Mesenchymal stem cell (in vitro differentiated cells and primary cell): ENCODE data around the gene TGFA.
"Not testable (repeated sequence)": the region's sequence is repeated elsewhere in the genome, so short reads cannot be mapped to it uniquely, and the experiment has no call there.

ENCODE experiments used
- DNase-seq: peaks from one replicate; pipeline ENCODE4 v3.0.0-alpha.2; 2013
- H2AFZ ChIP-seq: one replicate; pipeline ENCODE4 v1.6.1; 2013; ENCODE audit warnings: low read depth, mild to moderate bottlenecking, control low read depth, inconsistent platforms, low read length, moderate library complexity
- H2AK5ac ChIP-seq: 2 replicates; pipeline ENCODE4 v1.6.1; 2013; ENCODE audit warnings: low read length, moderate library complexity, mild to moderate bottlenecking, inconsistent platforms; ENCODE audit not compliant: severe bottlenecking
- H2BK120ac ChIP-seq: one replicate; pipeline ENCODE4 v1.6.1; 2013; ENCODE audit warnings: low read depth, mild to moderate bottlenecking, inconsistent platforms, low read length, moderate library complexity
- H2BK12ac ChIP-seq, 2 experiments: one replicate each; pipeline ENCODE4 v1.6.1; 2013; ENCODE audit warnings: inconsistent platforms in 2 of 2, low read length in 2 of 2, mild to moderate bottlenecking in 2 of 2, moderate library complexity in 2 of 2, control low read depth in 1 of 2
- H2BK15ac ChIP-seq: one replicate; pipeline ENCODE4 v1.6.1; 2013; ENCODE audit warnings: mild to moderate bottlenecking, low read depth, inconsistent platforms; ENCODE audit not compliant: poor library complexity, severe bottlenecking
- H2BK5ac ChIP-seq: 2 replicates; pipeline ENCODE4 v1.6.1; 2013; ENCODE audit warnings: low read depth, mild to moderate bottlenecking, low read length, control low read depth, inconsistent platforms; ENCODE audit not compliant: poor library complexity, severe bottlenecking
- H3K14ac ChIP-seq, 2 experiments: one replicate each; pipeline ENCODE4 v1.6.1; 2013; ENCODE audit warnings: inconsistent platforms in 2 of 2, low read length in 2 of 2, control low read depth in 1 of 2, mild to moderate bottlenecking in 1 of 2, moderate library complexity in 1 of 2
- H3K18ac ChIP-seq, 2 experiments: one replicate each; pipeline ENCODE4 v1.6.1; 2013; ENCODE audit warnings: inconsistent platforms in 2 of 2, low read length in 2 of 2, control low read depth in 1 of 2, low read depth in 1 of 2, mild to moderate bottlenecking in 1 of 2
- H3K23ac ChIP-seq, 2 experiments: one replicate each; pipeline ENCODE4 v1.6.1; 2013; ENCODE audit warnings: inconsistent platforms in 2 of 2, low read length in 2 of 2, mild to moderate bottlenecking in 2 of 2, moderate library complexity in 2 of 2, control low read depth in 1 of 2
- H3K27ac ChIP-seq: 2 replicates; pipeline ENCODE4 v1.5.1; 2013; ENCODE audit warnings: mild to moderate bottlenecking, moderate library complexity, low read length, control low read depth, inconsistent platforms; ENCODE audit not compliant: poor library complexity, severe bottlenecking
- H3K27me3 ChIP-seq, 2 experiments: 2 replicates each; pipeline versions ENCODE4 v1.6.1 to v1.7.0; 2013; ENCODE audit warnings: low read length in 2 of 2, mild to moderate bottlenecking in 2 of 2, moderate library complexity in 2 of 2, control low read depth in 1 of 2, inconsistent platforms in 1 of 2; ENCODE audit not compliant: control insufficient read depth in 1 of 2, insufficient read depth in 1 of 2
- H3K36me3 ChIP-seq, 2 experiments: 2 replicates each; pipeline versions ENCODE4 v1.6.1 to v1.7.0; 2013; ENCODE audit warnings: low read length in 2 of 2, control low read depth in 1 of 2, inconsistent platforms in 1 of 2, low read depth in 1 of 2, mild to moderate bottlenecking in 1 of 2; ENCODE audit not compliant: insufficient read depth in 2 of 2, control insufficient read depth in 1 of 2
- H3K4ac ChIP-seq, 2 experiments: one replicate each; pipeline ENCODE4 v1.6.1; 2013; ENCODE audit warnings: inconsistent platforms in 2 of 2, low read length in 2 of 2, mild to moderate bottlenecking in 2 of 2, moderate library complexity in 2 of 2, control low read depth in 1 of 2, low read depth in 1 of 2
- H3K4me1 ChIP-seq: 2 replicates; pipeline ENCODE4 v1.6.1; 2013; ENCODE audit warnings: low read depth, low read length, control low read depth; ENCODE audit not compliant: control insufficient read depth, insufficient read depth
- H3K4me2 ChIP-seq: 2 replicates; pipeline ENCODE4 v1.6.1; 2013; ENCODE audit warnings: low read length, mild to moderate bottlenecking, inconsistent platforms; ENCODE audit not compliant: poor library complexity, severe bottlenecking
- H3K4me3 ChIP-seq, 2 experiments: 2 replicates each; pipeline versions ENCODE4 v1.5.1 to v1.7.0; 2013; ENCODE audit warnings: low read length in 2 of 2, mild to moderate bottlenecking in 2 of 2, control low read depth in 1 of 2, low read depth in 1 of 2; ENCODE audit not compliant: insufficient read depth in 1 of 2
- H3K79me1 ChIP-seq: replicated peaks from 2 replicates; pipeline ENCODE4 v1.6.1; 2013; ENCODE audit warnings: mild to moderate bottlenecking, control low read depth, low read length, inconsistent platforms; ENCODE audit not compliant: poor library complexity, severe bottlenecking
- H3K9ac ChIP-seq: 2 replicates; pipeline ENCODE4 v1.7.0; 2013; ENCODE audit warnings: mild to moderate bottlenecking, low read length, moderate library complexity
- H3K9me3 ChIP-seq: 2 replicates; pipeline ENCODE4 v1.7.0; 2013; ENCODE audit warnings: mild to moderate bottlenecking, low read length; ENCODE audit not compliant: control insufficient read depth
- H4K8ac ChIP-seq: one replicate; pipeline ENCODE4 v1.6.1; 2013; ENCODE audit warnings: inconsistent platforms, mild to moderate bottlenecking, low read length, moderate library complexity
- H4K91ac ChIP-seq: one replicate; pipeline ENCODE4 v1.6.1; 2013; ENCODE audit warnings: mild to moderate bottlenecking, low read length, inconsistent platforms
- WGBS: methylation state at CpG from one replicate; pipeline ENCODE4 v1.1.7; 2013; ENCODE audit warnings: mixed read lengths; 5-methylcytosine and 5-hydroxymethylcytosine counted together

Gene TGFA

GRCh38 chr2:70466647-70467046 lies 87.0 kb downstream of the TGFA start:
- not testable (repeated sequence) for H2BK5ac ChIP-seq, H3K27ac ChIP-seq, H2AK5ac ChIP-seq, H3K4me1 ChIP-seq, H2AFZ ChIP-seq, H2BK120ac ChIP-seq, H3K4me3 ChIP-seq, H3K79me1 ChIP-seq, H3K23ac ChIP-seq, H3K36me3 ChIP-seq, H3K9me3 ChIP-seq, H3K9ac ChIP-seq, DNase-seq, H3K4ac ChIP-seq, H4K91ac ChIP-seq, H2BK12ac ChIP-seq, H2BK15ac ChIP-seq, H4K8ac ChIP-seq, H3K4me2 ChIP-seq, H3K14ac ChIP-seq, H3K18ac ChIP-seq
- H3K27me3 ChIP-seq: peaks cover 52 to 54% of the 10 kb centered on the region in 2 experiments
- 96% methylated on average over 4 of the region's 4 CpGs for WGBS

DNA sequence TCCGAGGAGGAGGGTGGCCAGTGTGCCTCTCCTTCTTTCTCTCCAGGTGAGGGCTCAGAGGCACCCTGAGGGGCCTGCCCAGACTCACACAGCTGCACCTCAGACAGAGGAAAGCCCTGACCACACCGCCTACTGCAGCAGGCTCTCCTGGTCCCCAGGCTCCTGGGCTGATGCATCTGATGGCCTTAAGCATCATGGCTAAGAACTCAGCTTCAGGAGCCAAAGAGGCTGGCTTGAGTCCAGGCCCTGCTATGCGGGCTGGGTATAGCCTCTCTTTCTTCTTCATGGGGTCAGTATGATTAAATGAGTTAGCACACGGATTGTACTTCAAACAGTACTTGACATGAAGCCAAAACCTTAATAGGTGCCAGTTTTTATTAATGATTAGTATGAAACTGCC lies 89.6 kb downstream of the TGFA start:
- Histone ChIP-seq H3K36me3 (no peaks in the 10 kb centered on the region), H2BK5ac (no peak overlapping the region), H2AFZ (no peak overlapping the region), H3K4me1 (no peaks in the 10 kb centered on the region), H3K4me2 (no peak overlapping the region), H3K27ac (no peak overlapping the region), H2BK120ac (no peak overlapping the region), H3K79me1 (no peaks in the 10 kb centered on the region), H3K18ac (no peak overlapping the region), H3K9me3 (no peaks in the 10 kb centered on the region), H2AK5ac (no peak overlapping the region), H3K27me3 (peaks cover 55% of the 10 kb centered on the region in 2 experiments), H3K9ac (no peak overlapping the region), H3K4me3 (no peak overlapping the region), H2BK12ac (no peak overlapping the region), H4K8ac (no peak overlapping the region), H2BK15ac (no peak overlapping the region), H3K14ac (no peak overlapping the region), H3K23ac (no peak overlapping the region), H3K4ac (no peak overlapping the region), H4K91ac (no peak overlapping the region)
- WGBS: 87% methylated on average over 3 of the region's 4 CpGs
- DNase-seq: no peak

GRCh38 chr2:70463581-70463980 lies 90.0 kb downstream of the TGFA start:
- Histone ChIP-seq H3K79me1 (no peaks in the 10 kb centered on the region), H2BK12ac (no peak overlapping the region), H3K36me3 (no peaks in the 10 kb centered on the region), H3K27me3 (peaks cover 59% of the 10 kb centered on the region in 2 experiments), H3K4me1 (no peaks in the 10 kb centered on the region), H2AFZ (no peak overlapping the region), H3K9ac (no peak overlapping the region), H2BK120ac (no peak overlapping the region), H4K91ac (no peak overlapping the region), H2BK5ac (no peak overlapping the region), H3K4me2 (no peak overlapping the region), H3K18ac (no peak overlapping the region), H3K14ac (no peak overlapping the region), H4K8ac (no peak overlapping the region), H2BK15ac (no peak overlapping the region), H3K27ac (no peak overlapping the region), H3K4ac (no peak overlapping the region), H3K23ac (no peak overlapping the region), H3K4me3 (no peak overlapping the region), H2AK5ac (no peak overlapping the region), H3K9me3 (no peaks in the 10 kb centered on the region)
- DNase-seq: no peak
- WGBS: 61% methylated on average over 3 of the region's 3 CpGs

DNA sequence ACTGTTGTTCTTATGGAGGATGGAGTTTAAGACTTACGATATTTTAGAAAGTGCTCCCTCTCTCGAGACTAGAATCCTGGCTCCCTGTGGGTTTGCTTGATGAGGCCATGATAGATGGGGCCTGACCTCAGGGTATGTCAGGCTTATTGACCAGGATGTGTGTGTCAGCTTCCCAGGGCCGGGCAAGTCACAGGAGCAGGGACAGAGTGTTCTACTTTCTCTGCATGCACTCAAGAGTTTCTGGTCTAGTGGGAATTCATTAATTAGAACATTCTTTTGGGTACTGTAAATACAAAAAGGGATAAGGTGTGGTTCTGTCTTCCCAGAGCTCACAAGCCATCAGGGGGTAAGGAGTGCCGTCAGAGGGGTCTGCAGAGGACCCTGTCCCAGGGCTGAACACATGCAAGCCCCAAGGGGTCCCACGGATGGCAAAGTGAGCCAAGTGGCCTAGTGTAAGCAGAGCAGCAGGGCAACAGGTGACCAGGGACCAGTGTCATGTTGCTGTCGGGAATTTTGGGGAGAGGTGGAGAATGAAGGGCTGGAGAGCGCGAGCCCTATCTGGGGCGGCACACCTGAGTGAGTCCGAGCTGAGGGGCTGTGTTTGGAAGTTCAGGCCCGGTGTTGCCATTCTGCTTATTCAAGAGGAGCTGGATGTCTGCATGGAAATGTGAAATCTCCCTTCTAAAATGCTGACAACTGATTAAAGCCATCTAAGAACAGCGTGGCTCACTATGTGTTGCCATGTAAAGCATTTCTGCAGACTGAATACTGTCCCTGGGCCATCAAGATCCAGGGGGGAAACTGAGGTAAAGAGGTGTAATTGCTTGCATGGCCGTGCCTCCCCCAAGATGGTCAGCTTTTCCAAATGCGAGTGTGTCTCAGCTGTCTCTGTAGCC lies 91.4 kb downstream of the TGFA start:
- no peak overlapping the region for H2BK15ac ChIP-seq
- H3K23ac ChIP-seq: no peak overlapping the region
- H3K4me3 ChIP-seq: no peak overlapping the region
- H2AK5ac ChIP-seq: no peak overlapping the region
- H2AFZ ChIP-seq: no peak overlapping the region
- H3K4ac ChIP-seq: no peak overlapping the region
- H2BK12ac ChIP-seq: no peak overlapping the region
- no peaks in the 10 kb centered on the region for H3K4me1 ChIP-seq
- H2BK5ac ChIP-seq: no peak overlapping the region
- H3K9me3 ChIP-seq: no peaks in the 10 kb centered on the region
- no peaks in the 10 kb centered on the region for H3K79me1 ChIP-seq
- no peak overlapping the region for H3K4me2 ChIP-seq
- H3K36me3 ChIP-seq: no peaks in the 10 kb centered on the region
- H3K27me3 ChIP-seq: peaks cover 55 to 58% of the 10 kb centered on the region in 2 experiments
- DNase-seq: no peak
- H3K9ac ChIP-seq: no peak overlapping the region
- H4K8ac ChIP-seq: no peak overlapping the region
- H4K91ac ChIP-seq: no peak overlapping the region
- no peak overlapping the region for H3K27ac ChIP-seq
- H3K14ac ChIP-seq: no peak overlapping the region
- H2BK120ac ChIP-seq: no peak overlapping the region
- no peak overlapping the region for H3K18ac ChIP-seq
- WGBS: 61% methylated on average over 14 of the region's 14 CpGs
